Stomach (tissue), 4 donors: ENCODE data around the gene ZBTB45.

Source experiments
- CTCF ChIP-seq, 7 experiments: fragments of 450-650 bp in 4 of 7; fragments of 200-600 bp in 3 of 7; sonication (generic) in 3 of 7; IDR thresholded peaks; one replicate each; pipeline ENCODE4 v1.5.1; 2016 to 2019; ENCODE audit warnings: antibody characterized with exemption in 7 of 7, control low read depth in 2 of 7, mild to moderate bottlenecking in 1 of 7
- POLR2A ChIP-seq, 4 donors: fragments of 450-650 bp; IDR thresholded peaks; one replicate each; pipeline ENCODE4 v1.6.1; 2016; ENCODE audit warnings: antibody characterized with exemption in 4 of 4, control low read depth in 2 of 4, mild to moderate bottlenecking in 1 of 4, moderate library complexity in 1 of 4
- POLR2AphosphoS5 ChIP-seq, 3 donors: sonication (generic); formaldehyde crosslinking; IDR thresholded peaks; one replicate each; pipeline ENCODE4 v1.6.1; 2016; ENCODE audit warnings: antibody characterized with exemption in 3 of 3

GRCh38 chr19:58529405-58529804 lies 9.8 kb upstream of the ZBTB45 start:
- no peak for TF ChIP-seq CTCF (IDR thresholded peaks at IDR 0.05)
- TF ChIP-seq POLR2AphosphoS5 (IDR thresholded peaks at IDR 0.05): no peak
- TF ChIP-seq POLR2A (IDR thresholded peaks at IDR 0.05): no peak
